Keratinocyte (primary cell): ENCODE measurements around the gene CCDC88B.

ENCODE experiments used
- CTCF ChIP-seq, 3 experiments: IDR thresholded peaks in 1 of 3; conservative IDR thresholded peaks in 1 of 3; optimal IDR thresholded peaks in 1 of 3; 2 replicates in 2 of 3; 3 replicates in 1 of 3; pipeline versions ENCODE3 to v1.5.1; 2011; ENCODE audit warnings: low read length in 3 of 3, mild to moderate bottlenecking in 3 of 3, moderate library complexity in 2 of 3, control low read depth in 1 of 3, inconsistent platforms in 1 of 3; ENCODE audit not compliant: insufficient read depth in 2 of 3; ENCODE audit errors: extremely low read depth in 1 of 3
- EZH2 ChIP-seq: IDR thresholded peaks from one replicate; pipeline ENCODE4 v1.6.1; 2012; ENCODE audit warnings: inconsistent platforms, mild to moderate bottlenecking, low read length, moderate library complexity

GRCh38 chr11:64385945-64386704, 46.1 kb downstream of the CCDC88B start:
- TF ChIP-seq EZH2 (no peak), CTCF (optimal IDR thresholded peaks at IDR 0.05 in 1 of 3, IDR thresholded peaks at IDR 0.05 in 1 of 3, conservative IDR thresholded peaks at IDR 0.05 in 1 of 3; ENCODE audit: extremely low read depth in 1 of 3, insufficient read depth in 2 of 3, low read length in 3 of 3) (no peak)
